Activated T-cell treated with anti-CD3 and anti-CD28 coated beads, Interleukin-2, amount 50 U/mL, for 24 hours (primary cell): ENCODE data around the gene SERPINH1.

Experiments
- DNase-seq: peaks from one replicate; pipeline ENCODE4 v3.0.0-alpha.2; 2020
- H3K27ac Mint-ChIP-seq: 2 replicates; pipeline ENCODE4 v1.8.0; 2020; ENCODE audit warnings: mild to moderate bottlenecking, mixed read lengths
- H3K27me3 Mint-ChIP-seq: 2 replicates; pipeline ENCODE4 v1.8.0; 2020; ENCODE audit warnings: mixed read lengths
- H3K36me3 Mint-ChIP-seq: 2 replicates; pipeline ENCODE4 v1.8.0; 2020; ENCODE audit warnings: low read depth, mixed read lengths
- H3K4me1 Mint-ChIP-seq: 2 replicates; pipeline ENCODE4 v1.8.0; 2020; ENCODE audit warnings: low read depth, mixed read lengths
- H3K4me3 Mint-ChIP-seq: 2 replicates; pipeline ENCODE4 v1.8.0; 2020; ENCODE audit warnings: mild to moderate bottlenecking, moderate library complexity, mixed read lengths
- H3K9me3 Mint-ChIP-seq: 2 replicates; pipeline ENCODE4 v1.8.0; 2020; ENCODE audit warnings: mixed read lengths

SERPINH1 gene

DNA sequence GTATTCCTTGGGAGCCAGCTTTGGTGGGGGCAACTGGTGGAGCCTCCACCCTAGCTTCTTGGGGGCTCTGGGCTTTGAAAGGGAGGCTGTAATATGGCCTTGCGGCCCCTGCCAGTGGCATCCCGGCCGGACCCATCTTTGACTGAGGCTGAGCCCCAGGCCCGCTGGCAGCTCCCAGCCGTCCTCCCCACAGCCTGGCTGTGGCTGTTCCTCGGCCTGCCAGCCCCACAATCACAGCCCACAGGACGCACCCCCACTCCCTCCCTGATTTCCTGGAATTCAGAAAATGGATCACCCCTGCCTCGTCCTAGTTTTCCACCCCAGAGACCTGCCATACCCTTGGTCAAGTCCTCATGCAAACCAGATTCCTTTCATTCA is 23.2 kb downstream of the SERPINH1 start:
- Mint-ChIP-seq H3K27ac (no peak overlapping the region), H3K4me3 (no peak overlapping the region), H3K9me3 (no peaks in the 10 kb centered on the region)

DNA sequence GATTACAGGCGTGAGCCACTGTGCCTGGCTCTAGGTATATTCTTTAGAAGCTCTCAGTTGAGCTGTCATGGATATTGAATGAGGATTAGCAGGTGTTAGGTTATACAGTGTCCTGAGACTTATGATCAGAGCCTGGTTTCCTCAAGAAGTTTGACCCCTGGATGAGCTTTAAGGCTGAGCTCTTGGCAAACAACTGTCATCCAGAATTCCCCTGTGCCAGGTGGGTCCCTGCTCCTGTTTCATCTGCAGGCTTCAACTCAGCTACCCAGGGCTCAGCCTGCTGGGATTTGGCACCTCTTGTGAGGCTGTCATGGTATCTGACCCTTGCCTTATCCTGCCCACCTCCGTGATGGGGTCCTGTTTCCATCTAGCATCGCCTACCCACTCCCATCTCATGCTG is 24.3 kb downstream of the SERPINH1 start:
- H3K27ac Mint-ChIP-seq = no peak overlapping the region
- no peak overlapping the region for H3K4me3 Mint-ChIP-seq
- no peaks in the 10 kb centered on the region for H3K36me3 Mint-ChIP-seq
- H3K27me3 Mint-ChIP-seq = no peaks in the 10 kb centered on the region
- H3K4me1 Mint-ChIP-seq = peaks cover 18% of the 10 kb centered on the region
- no peak for DNase-seq
- no peaks in the 10 kb centered on the region for H3K9me3 Mint-ChIP-seq

More for the DNA sequence above, 23.2 kb downstream of the SERPINH1 start:
- DNase-seq = no peak
- H3K36me3 Mint-ChIP-seq = no peaks in the 10 kb centered on the region
- peaks cover 18% of the 10 kb centered on the region for H3K4me1 Mint-ChIP-seq
- no peaks in the 10 kb centered on the region for H3K27me3 Mint-ChIP-seq

- Mint-ChIP-seq H3K4me3 (no peak overlapping the region), H3K27me3 (no peaks in the 10 kb centered on the region), H3K27ac (no peak overlapping the region), H3K4me1 (peaks cover 19% of the 10 kb centered on the region), H3K9me3 (no peaks in the 10 kb centered on the region), H3K36me3 (no peaks in the 10 kb centered on the region)
- no peak for DNase-seq
These were observed 26.0 kb downstream of the SERPINH1 start for GRCh38 chr11:75588051-75588481.

- no peaks in the 10 kb centered on the region for H3K9me3 Mint-ChIP-seq
- H3K4me1 Mint-ChIP-seq = peaks cover 16% of the 10 kb centered on the region
- H3K36me3 Mint-ChIP-seq = no peaks in the 10 kb centered on the region
- no peaks in the 10 kb centered on the region for H3K27me3 Mint-ChIP-seq
- DNase-seq = no peak
- H3K27ac Mint-ChIP-seq = no peak overlapping the region
- H3K4me3 Mint-ChIP-seq = no peak overlapping the region
These were observed 27.0 kb downstream of the SERPINH1 start for GRCh38 chr11:75589051-75589450.

- H3K4me3 Mint-ChIP-seq = no peak overlapping the region
- no peaks in the 10 kb centered on the region for H3K36me3 Mint-ChIP-seq
- H3K27ac Mint-ChIP-seq = no peak overlapping the region
- no peaks in the 10 kb centered on the region for H3K27me3 Mint-ChIP-seq
- peaks cover 12% of the 10 kb centered on the region for H3K4me1 Mint-ChIP-seq
- no peaks in the 10 kb centered on the region for H3K9me3 Mint-ChIP-seq
- no peak for DNase-seq
These were observed 27.9 kb downstream of the SERPINH1 start for GRCh38 chr11:75589933-75590332.

- H3K27ac Mint-ChIP-seq = no peak overlapping the region
- H3K9me3 Mint-ChIP-seq = no peaks in the 10 kb centered on the region
- no peak for DNase-seq
- no peaks in the 10 kb centered on the region for H3K36me3 Mint-ChIP-seq
- H3K4me1 Mint-ChIP-seq = peaks cover 12% of the 10 kb centered on the region
- no peaks in the 10 kb centered on the region for H3K27me3 Mint-ChIP-seq
- H3K4me3 Mint-ChIP-seq = no peak overlapping the region
These were observed 29.3 kb downstream of the SERPINH1 start for GRCh38 chr11:75591371-75591770.

GRCh38 chr11:75591966-75592365 is 29.9 kb downstream of the SERPINH1 start:
- no peaks in the 10 kb centered on the region for H3K9me3 Mint-ChIP-seq
- H3K27me3 Mint-ChIP-seq = no peaks in the 10 kb centered on the region
- H3K27ac Mint-ChIP-seq = no peak overlapping the region
- peaks cover 12% of the 10 kb centered on the region for H3K4me1 Mint-ChIP-seq
- no peak for DNase-seq
- H3K36me3 Mint-ChIP-seq = no peaks in the 10 kb centered on the region
- no peak overlapping the region for H3K4me3 Mint-ChIP-seq

GRCh38 chr11:75592715-75593114 is 30.7 kb downstream of the SERPINH1 start:
- Mint-ChIP-seq H3K4me3 (no peak overlapping the region), H3K9me3 (no peaks in the 10 kb centered on the region), H3K4me1 (peaks cover 12% of the 10 kb centered on the region), H3K27me3 (no peaks in the 10 kb centered on the region), H3K27ac (no peak overlapping the region), H3K36me3 (no peaks in the 10 kb centered on the region)
- DNase-seq = no peak

DNA sequence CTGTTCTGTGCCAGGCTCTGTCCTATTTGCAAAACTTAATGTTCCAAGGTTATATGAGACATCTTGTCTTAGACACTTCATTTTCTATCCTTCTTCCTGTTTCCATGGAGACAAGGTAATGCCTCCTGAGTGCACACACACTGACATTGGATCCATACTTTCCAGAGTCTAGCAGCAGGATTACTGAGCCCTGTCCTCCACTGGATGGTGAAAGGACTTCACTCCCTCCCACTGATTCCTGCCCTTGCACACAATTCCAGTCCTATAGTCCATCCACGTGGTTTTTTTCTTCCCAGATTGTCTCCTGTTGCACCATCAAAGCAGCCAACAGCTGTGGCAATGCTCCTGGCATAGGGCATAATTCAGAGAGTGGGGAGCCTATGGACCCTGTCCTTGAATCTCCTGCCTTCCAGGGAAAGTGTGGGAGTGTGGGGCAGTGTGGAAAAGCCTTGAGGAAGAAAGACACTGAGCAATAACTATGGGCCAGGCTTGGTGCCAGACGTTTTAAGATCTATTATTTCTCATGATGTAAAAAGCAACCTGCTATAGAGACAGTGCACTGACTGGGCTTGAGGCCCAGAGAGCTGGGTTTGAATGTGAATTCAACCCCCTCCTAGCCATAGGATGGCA is 31.3 kb downstream of the SERPINH1 start:
- Mint-ChIP-seq H3K4me3 (no peak overlapping the region), H3K27ac (no peak overlapping the region), H3K27me3 (no peaks in the 10 kb centered on the region), H3K4me1 (peaks cover 12% of the 10 kb centered on the region), H3K9me3 (no peaks in the 10 kb centered on the region), H3K36me3 (no peaks in the 10 kb centered on the region)
- no peak for DNase-seq

GRCh38 chr11:75594211-75594610 is 32.2 kb downstream of the SERPINH1 start:
- H3K4me1 Mint-ChIP-seq = peaks cover 12% of the 10 kb centered on the region
- no peak overlapping the region for H3K27ac Mint-ChIP-seq
- H3K9me3 Mint-ChIP-seq = no peaks in the 10 kb centered on the region
- no peak overlapping the region for H3K4me3 Mint-ChIP-seq
- no peaks in the 10 kb centered on the region for H3K27me3 Mint-ChIP-seq
- DNase-seq = no peak
- no peaks in the 10 kb centered on the region for H3K36me3 Mint-ChIP-seq

- Mint-ChIP-seq H3K27ac (no peak overlapping the region), H3K4me3 (no peak overlapping the region)
These were observed 33.4 kb downstream of the SERPINH1 start for GRCh38 chr11:75595429-75595828.

DNA sequence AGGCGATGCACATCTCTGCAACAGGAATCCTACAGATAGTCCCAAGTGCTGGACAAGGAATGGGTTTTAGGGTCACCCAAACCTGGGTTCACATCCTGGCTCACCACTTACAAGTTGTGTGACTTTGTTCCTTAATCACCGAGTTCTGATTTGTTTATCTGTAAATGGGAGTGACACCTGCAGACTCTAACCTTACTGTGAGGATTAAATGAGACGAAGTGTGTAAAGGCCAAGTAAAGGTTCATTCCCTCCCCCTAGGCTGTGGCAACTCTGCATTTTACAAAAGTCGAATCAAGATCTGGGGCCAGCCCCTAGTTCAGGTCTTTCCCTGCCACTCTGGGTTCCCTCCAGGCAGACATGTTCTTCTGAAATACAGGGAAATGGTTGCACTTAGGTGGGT is 34.9 kb downstream of the SERPINH1 start:
- Mint-ChIP-seq H3K4me3 (no peak overlapping the region), H3K27me3 (no peaks in the 10 kb centered on the region), H3K9me3 (no peaks in the 10 kb centered on the region), H3K4me1 (peaks cover 11% of the 10 kb centered on the region), H3K36me3 (no peaks in the 10 kb centered on the region), H3K27ac (no peak overlapping the region)
- DNase-seq = no peak

More at GRCh38 chr11:75595429-75595828, 33.4 kb downstream of the SERPINH1 start:
- Mint-ChIP-seq H3K9me3 (no peaks in the 10 kb centered on the region), H3K27me3 (no peaks in the 10 kb centered on the region), H3K36me3 (no peaks in the 10 kb centered on the region), H3K4me1 (peaks cover 12% of the 10 kb centered on the region)
- no peak for DNase-seq

- Mint-ChIP-seq H3K27ac (no peak overlapping the region), H3K36me3 (no peaks in the 10 kb centered on the region), H3K4me3 (no peak overlapping the region), H3K9me3 (no peaks in the 10 kb centered on the region), H3K4me1 (peaks cover 4% of the 10 kb centered on the region), H3K27me3 (no peaks in the 10 kb centered on the region)
- no peak for DNase-seq
These were observed 35.6 kb downstream of the SERPINH1 start for GRCh38 chr11:75597636-75598035.

- H3K9me3 Mint-ChIP-seq = no peaks in the 10 kb centered on the region
- H3K36me3 Mint-ChIP-seq = no peaks in the 10 kb centered on the region
- DNase-seq = no peak
- H3K27ac Mint-ChIP-seq = no peak overlapping the region
- H3K4me3 Mint-ChIP-seq = no peak overlapping the region
- H3K27me3 Mint-ChIP-seq = peaks cover 2% of the 10 kb centered on the region
- H3K4me1 Mint-ChIP-seq = no peaks in the 10 kb centered on the region
These were observed 36.2 kb downstream of the SERPINH1 start for GRCh38 chr11:75598264-75598663.

GRCh38 chr11:75598900-75599299 is 36.8 kb downstream of the SERPINH1 start:
- Mint-ChIP-seq H3K4me3 (no peak overlapping the region), H3K4me1 (no peaks in the 10 kb centered on the region), H3K9me3 (no peaks in the 10 kb centered on the region), H3K27ac (no peak overlapping the region), H3K27me3 (peaks cover 2% of the 10 kb centered on the region), H3K36me3 (no peaks in the 10 kb centered on the region)
- DNase-seq = no peak

DNA sequence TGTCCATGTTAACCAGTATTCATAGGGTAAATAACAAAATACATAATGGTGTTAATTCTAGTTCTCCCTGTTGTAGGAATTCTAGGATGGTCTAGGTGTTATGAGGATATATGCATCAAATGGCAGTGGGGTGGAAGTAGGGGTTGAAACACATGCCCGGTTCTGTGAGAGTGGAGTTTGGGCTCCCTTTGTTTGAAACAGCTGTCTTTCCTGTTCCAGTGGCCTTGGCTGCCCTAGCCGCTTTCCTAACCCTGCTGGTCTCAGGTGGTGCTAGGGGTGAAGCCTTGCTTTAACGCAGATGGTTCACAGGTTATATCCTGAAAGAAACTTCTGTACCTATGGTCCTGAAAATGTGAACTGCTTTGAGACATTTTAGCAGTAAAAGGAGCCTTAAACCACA is 38.3 kb downstream of the SERPINH1 start:
- Mint-ChIP-seq H3K4me3 (no peak overlapping the region), H3K36me3 (no peaks in the 10 kb centered on the region), H3K9me3 (no peaks in the 10 kb centered on the region), H3K27me3 (peaks cover 10% of the 10 kb centered on the region), H3K27ac (no peak overlapping the region), H3K4me1 (no peaks in the 10 kb centered on the region)
- no peak for DNase-seq
